ENCODE data around the gene SKP1.
"Not testable (repeated sequence)": the region's sequence is repeated elsewhere in the genome, so short reads cannot be mapped to it uniquely, and the experiment has no call there.

The SKP1 gene

DNA sequence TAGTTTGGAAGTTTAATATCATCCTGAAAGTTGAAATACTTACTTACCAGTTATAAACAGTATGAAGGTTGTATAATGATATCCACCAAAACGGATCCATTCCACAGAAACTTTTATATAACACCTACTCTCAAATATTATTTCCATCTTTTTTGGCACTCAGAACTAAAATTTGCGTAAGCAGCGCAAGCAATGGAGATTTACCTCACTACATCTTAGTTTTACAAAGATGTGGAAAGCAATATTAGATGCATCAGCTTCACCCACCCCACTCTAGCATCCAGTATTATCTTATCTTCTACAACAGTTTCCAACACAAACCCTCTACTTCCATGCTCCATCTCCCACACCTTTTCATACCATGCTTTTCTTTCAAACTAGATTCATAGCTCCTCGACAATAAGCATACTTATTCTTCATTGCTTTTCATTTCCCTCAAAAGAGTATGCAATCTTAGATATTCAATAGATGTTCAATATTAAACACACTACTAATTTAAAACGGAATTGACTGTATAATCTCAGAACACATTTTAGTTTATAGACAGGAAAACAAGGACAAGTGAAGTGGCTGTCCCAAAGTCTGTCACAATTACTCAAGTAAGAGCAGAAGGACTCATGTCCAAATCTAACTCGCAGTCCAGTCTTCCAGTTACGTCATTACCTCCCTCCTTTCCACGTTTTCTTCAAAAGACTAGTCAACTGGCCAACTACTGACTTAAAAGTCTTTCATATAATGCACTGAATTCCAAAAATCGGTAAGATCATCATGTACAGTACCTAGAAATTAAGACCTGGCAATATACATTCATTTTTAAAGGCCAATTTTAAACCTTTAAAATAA is 46.9 kb upstream of the SKP1 start:
- peaks cover 10% of the 10 kb centered on the region for H3K4me1 ChIP-seq (ENCODE audit: control insufficient read depth, insufficient read depth, low read depth, low read length)
- H3K27me3 ChIP-seq (ENCODE audit: control insufficient read depth in 1 of 2, insufficient read depth in 1 of 2, low read length in 2 of 2): no peaks in the 10 kb centered on the region
- no peak overlapping the region for H4K91ac ChIP-seq (ENCODE audit: low read length)
- WGBS: 57% methylated on average over 9 of the region's 9 CpGs
- no peak overlapping the region for H2AK5ac ChIP-seq (ENCODE audit: low read length, severe bottlenecking)
- H3K4me3 ChIP-seq (ENCODE audit: insufficient read depth in 1 of 2, low read depth in 1 of 2, low read length in 2 of 2): peak overlapping the region in 1 of 2 experiments; percentile 97
- H3K27ac ChIP-seq (ENCODE audit: low read length, poor library complexity, severe bottlenecking): no peak overlapping the region
- no peak overlapping the region for H2AFZ ChIP-seq (ENCODE audit: low read depth, low read length)
- no peak overlapping the region for H3K14ac ChIP-seq (ENCODE audit: low read length in 2 of 2)
- H2BK12ac ChIP-seq (ENCODE audit: low read length in 2 of 2): no peak overlapping the region
- H2BK5ac ChIP-seq (ENCODE audit: low read depth, low read length, poor library complexity, severe bottlenecking): no peak overlapping the region
- H2BK15ac ChIP-seq (ENCODE audit: low read depth, poor library complexity, severe bottlenecking): no peak overlapping the region
- no peak overlapping the region for H3K4ac ChIP-seq (ENCODE audit: low read depth in 1 of 2, low read length in 2 of 2)
- H3K23ac ChIP-seq (ENCODE audit: low read length in 2 of 2): no peak overlapping the region
- H3K79me1 ChIP-seq (replicated peaks; ENCODE audit: low read length, poor library complexity, severe bottlenecking): peaks cover 11% of the 10 kb centered on the region
- H2BK120ac ChIP-seq (ENCODE audit: low read depth, low read length): no peak overlapping the region
- H3K18ac ChIP-seq (ENCODE audit: low read depth in 1 of 2, low read length in 2 of 2): no peak overlapping the region
- no peaks in the 10 kb centered on the region for H3K9me3 ChIP-seq (ENCODE audit: control insufficient read depth, low read length)
- DNase-seq: peak; percentile 54
- peaks cover 3 to 7% of the 10 kb centered on the region in 2 experiments for H3K36me3 ChIP-seq (ENCODE audit: control insufficient read depth in 1 of 2, insufficient read depth in 2 of 2, low read depth in 1 of 2, low read length in 2 of 2)
- peak overlapping the region; percentile 99 for H3K9ac ChIP-seq (ENCODE audit: low read length)
- no peak overlapping the region for H4K8ac ChIP-seq (ENCODE audit: low read length)
- H3K4me2 ChIP-seq (ENCODE audit: low read length, poor library complexity, severe bottlenecking): peak overlapping the region; percentile 78

DNA sequence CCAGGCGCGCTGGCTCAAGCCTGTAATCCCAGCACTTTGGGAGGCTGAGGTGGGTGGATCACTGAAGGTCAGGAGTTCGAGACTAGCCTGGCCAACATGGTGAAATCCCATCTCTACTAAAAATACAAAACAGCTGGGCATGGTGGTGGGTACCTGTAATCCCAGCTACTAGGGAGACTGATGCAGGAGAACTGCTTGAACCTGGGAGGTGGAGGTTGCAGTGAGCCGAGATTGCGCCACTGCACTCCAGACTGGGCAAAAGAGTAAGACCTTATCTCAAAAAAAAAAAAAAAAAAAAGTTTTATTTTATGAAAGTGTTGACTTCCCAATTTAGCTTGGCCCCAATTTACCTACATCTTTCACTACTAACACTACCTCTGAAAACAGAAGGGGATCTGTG is 44.9 kb upstream of the SKP1 start:
- WGBS: 100% methylated on average over 3 of the region's 5 CpGs
- H3K4me1 ChIP-seq (ENCODE audit: control insufficient read depth, insufficient read depth, low read depth, low read length); H2BK5ac ChIP-seq (ENCODE audit: low read depth, low read length, poor library complexity, severe bottlenecking); H3K4me2 ChIP-seq (ENCODE audit: low read length, poor library complexity, severe bottlenecking); H4K91ac ChIP-seq (ENCODE audit: low read length); H2AFZ ChIP-seq (ENCODE audit: low read depth, low read length); H3K9me3 ChIP-seq (ENCODE audit: control insufficient read depth, low read length); H3K23ac ChIP-seq (ENCODE audit: low read length in 2 of 2); DNase-seq; H3K4ac ChIP-seq (ENCODE audit: low read depth in 1 of 2, low read length in 2 of 2); H2AK5ac ChIP-seq (ENCODE audit: low read length, severe bottlenecking); H4K8ac ChIP-seq (ENCODE audit: low read length); H3K14ac ChIP-seq (ENCODE audit: low read length in 2 of 2); H2BK120ac ChIP-seq (ENCODE audit: low read depth, low read length); H3K27ac ChIP-seq (ENCODE audit: low read length, poor library complexity, severe bottlenecking); H2BK12ac ChIP-seq (ENCODE audit: low read length in 2 of 2); H3K79me1 ChIP-seq (replicated peaks; ENCODE audit: low read length, poor library complexity, severe bottlenecking); H3K18ac ChIP-seq (ENCODE audit: low read depth in 1 of 2, low read length in 2 of 2); H3K27me3 ChIP-seq (ENCODE audit: control insufficient read depth in 1 of 2, insufficient read depth in 1 of 2, low read length in 2 of 2); H2BK15ac ChIP-seq (ENCODE audit: low read depth, poor library complexity, severe bottlenecking); H3K4me3 ChIP-seq (ENCODE audit: insufficient read depth in 1 of 2, low read depth in 1 of 2, low read length in 2 of 2); H3K36me3 ChIP-seq (ENCODE audit: control insufficient read depth in 1 of 2, insufficient read depth in 2 of 2, low read depth in 1 of 2, low read length in 2 of 2): not testable (repeated sequence)
- peak overlapping the region; percentile 99 for H3K9ac ChIP-seq (ENCODE audit: low read length)

DNA sequence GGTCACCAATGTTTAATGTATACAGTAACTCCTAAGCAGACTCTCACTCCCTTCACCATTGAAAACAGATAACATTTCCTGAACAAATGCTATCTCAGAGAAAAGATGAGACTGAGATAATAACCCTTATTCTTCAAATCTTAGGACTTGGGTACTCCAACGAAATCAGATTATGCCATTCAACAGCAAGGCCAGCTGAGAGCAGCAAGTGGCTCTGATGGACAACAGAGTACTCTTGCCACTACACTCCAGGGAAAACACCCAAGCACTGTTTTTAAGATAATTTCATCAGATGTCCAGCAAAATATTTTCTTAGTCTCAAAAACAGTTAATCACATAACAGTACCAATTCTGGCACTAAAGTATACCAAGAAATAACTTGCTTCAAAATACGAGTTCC is 39.0 kb upstream of the SKP1 start:
- 98% methylated on average over 2 of the region's 2 CpGs for WGBS
- no peak overlapping the region for H3K14ac ChIP-seq (ENCODE audit: low read length in 2 of 2)
- no peak overlapping the region for H3K4ac ChIP-seq (ENCODE audit: low read depth in 1 of 2, low read length in 2 of 2)
- H3K79me1 ChIP-seq (replicated peaks; ENCODE audit: low read length, poor library complexity, severe bottlenecking): no peaks in the 10 kb centered on the region
- H3K27ac ChIP-seq (ENCODE audit: low read length, poor library complexity, severe bottlenecking): no peak overlapping the region
- no peak overlapping the region for H3K18ac ChIP-seq (ENCODE audit: low read depth in 1 of 2, low read length in 2 of 2)
- no peaks in the 10 kb centered on the region for H3K27me3 ChIP-seq (ENCODE audit: control insufficient read depth in 1 of 2, insufficient read depth in 1 of 2, low read length in 2 of 2)
- H2AFZ ChIP-seq (ENCODE audit: low read depth, low read length): no peak overlapping the region
- H2BK5ac ChIP-seq (ENCODE audit: low read depth, low read length, poor library complexity, severe bottlenecking): no peak overlapping the region
- H2BK15ac ChIP-seq (ENCODE audit: low read depth, poor library complexity, severe bottlenecking): no peak overlapping the region
- H2AK5ac ChIP-seq (ENCODE audit: low read length, severe bottlenecking): no peak overlapping the region
- peaks cover 9% of the 10 kb centered on the region for H3K9me3 ChIP-seq (ENCODE audit: control insufficient read depth, low read length)
- H3K4me3 ChIP-seq (ENCODE audit: insufficient read depth in 1 of 2, low read depth in 1 of 2, low read length in 2 of 2): no peak overlapping the region
- no peak overlapping the region for H2BK120ac ChIP-seq (ENCODE audit: low read depth, low read length)
- H3K36me3 ChIP-seq (ENCODE audit: control insufficient read depth in 1 of 2, insufficient read depth in 2 of 2, low read depth in 1 of 2, low read length in 2 of 2): peaks cover 9 to 15% of the 10 kb centered on the region in 2 experiments
- no peak overlapping the region for H2BK12ac ChIP-seq (ENCODE audit: low read length in 2 of 2)
- H4K91ac ChIP-seq (ENCODE audit: low read length): no peak overlapping the region
- H3K23ac ChIP-seq (ENCODE audit: low read length in 2 of 2): no peak overlapping the region
- H4K8ac ChIP-seq (ENCODE audit: low read length): no peak overlapping the region
- H3K4me1 ChIP-seq (ENCODE audit: control insufficient read depth, insufficient read depth, low read depth, low read length): peaks cover 2% of the 10 kb centered on the region
- DNase-seq: no peak
- H3K4me2 ChIP-seq (ENCODE audit: low read length, poor library complexity, severe bottlenecking): no peak overlapping the region
- H3K9ac ChIP-seq (ENCODE audit: low read length): no peak overlapping the region

DNA sequence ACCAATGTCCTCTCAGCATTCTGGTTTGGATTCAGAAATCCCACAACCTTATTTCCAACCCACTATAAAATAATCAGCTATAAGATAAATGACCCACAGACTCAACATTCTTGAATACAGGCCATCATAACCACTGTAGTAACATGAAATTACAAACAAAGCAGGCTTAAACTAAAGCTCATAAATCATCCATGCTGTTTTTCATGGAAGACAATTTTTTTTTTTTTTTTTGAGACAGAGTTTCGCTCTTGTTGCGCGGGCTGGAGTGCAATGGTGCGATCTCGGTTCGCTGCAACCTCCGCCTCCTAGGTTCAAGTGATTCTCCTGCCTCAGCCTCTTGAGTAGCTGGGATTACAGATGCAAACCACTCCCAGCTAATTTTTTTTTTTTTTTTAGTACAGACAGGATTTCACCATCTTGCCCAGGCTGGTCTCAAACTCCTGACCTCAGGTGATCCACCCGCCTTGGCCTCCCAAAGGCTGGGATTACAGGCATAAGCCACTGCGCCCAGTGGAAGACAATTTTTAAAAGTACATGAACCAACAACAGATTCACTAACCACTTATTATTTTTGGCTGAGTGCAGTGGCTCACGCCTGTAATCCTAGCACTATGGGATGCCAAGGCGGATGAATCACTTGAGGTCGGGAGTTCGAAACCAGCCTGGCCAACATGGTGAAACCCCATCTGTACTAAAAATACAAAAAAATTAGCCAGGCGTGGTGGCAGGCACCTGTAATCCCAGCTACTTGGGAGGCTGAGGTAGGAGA is 34.7 kb upstream of the SKP1 start:
- not testable (repeated sequence) for H3K4ac ChIP-seq (ENCODE audit: low read depth in 1 of 2, low read length in 2 of 2); H4K8ac ChIP-seq (ENCODE audit: low read length); H3K79me1 ChIP-seq (replicated peaks; ENCODE audit: low read length, poor library complexity, severe bottlenecking); H3K9me3 ChIP-seq (ENCODE audit: control insufficient read depth, low read length); H3K27ac ChIP-seq (ENCODE audit: low read length, poor library complexity, severe bottlenecking); H3K23ac ChIP-seq (ENCODE audit: low read length in 2 of 2); H3K9ac ChIP-seq (ENCODE audit: low read length); H3K18ac ChIP-seq (ENCODE audit: low read depth in 1 of 2, low read length in 2 of 2); H2BK5ac ChIP-seq (ENCODE audit: low read depth, low read length, poor library complexity, severe bottlenecking); H2BK15ac ChIP-seq (ENCODE audit: low read depth, poor library complexity, severe bottlenecking); H2AFZ ChIP-seq (ENCODE audit: low read depth, low read length); H2BK12ac ChIP-seq (ENCODE audit: low read length in 2 of 2); DNase-seq; H3K27me3 ChIP-seq (ENCODE audit: control insufficient read depth in 1 of 2, insufficient read depth in 1 of 2, low read length in 2 of 2); H3K14ac ChIP-seq (ENCODE audit: low read length in 2 of 2); H3K4me3 ChIP-seq (ENCODE audit: insufficient read depth in 1 of 2, low read depth in 1 of 2, low read length in 2 of 2); H2BK120ac ChIP-seq (ENCODE audit: low read depth, low read length); H3K4me2 ChIP-seq (ENCODE audit: low read length, poor library complexity, severe bottlenecking); H4K91ac ChIP-seq (ENCODE audit: low read length); H2AK5ac ChIP-seq (ENCODE audit: low read length, severe bottlenecking)
- Histone ChIP-seq H3K36me3 (ENCODE audit: control insufficient read depth in 1 of 2, insufficient read depth in 2 of 2, low read depth in 1 of 2, low read length in 2 of 2) (peaks cover 3 to 11% of the 10 kb centered on the region in 2 experiments), H3K4me1 (ENCODE audit: control insufficient read depth, insufficient read depth, low read depth, low read length) (peaks cover 10% of the 10 kb centered on the region)
- WGBS: 94% methylated on average over 14 of the region's 14 CpGs
